CD14-positive monocyte (primary cell): ENCODE results near the gene SCN5A. TPM values are rescaled to one million over a fixed set of nuclear protein-coding genes. Genes with fewer than 3 reads are reported as not detected.

Experiments
- DNase-seq, 3 donors: peaks; one replicate each; pipeline ENCODE4 v3.0.0-alpha.2; 2011 to 2022
- H2AFZ ChIP-seq: 2 replicates; pipeline ENCODE4 v1.6.0; 2012; ENCODE audit warnings: mild to moderate bottlenecking, low read depth, low read length, inconsistent platforms; ENCODE audit not compliant: insufficient read depth, poor library complexity, severe bottlenecking
- H3K27ac ChIP-seq, 2 donors: 1 replicate in 1 of 2; 2 replicates in 1 of 2; pipeline ENCODE4 v1.5.1; 2012 to 2013; ENCODE audit warnings: low read length in 2 of 2, control low read depth in 1 of 2, inconsistent platforms in 1 of 2, low read depth in 1 of 2, mild to moderate bottlenecking in 1 of 2
- H3K27me3 ChIP-seq, 2 donors: one replicate each; pipeline versions ENCODE4 v1.6.0 to v1.6.1; 2011 to 2013; ENCODE audit warnings: low read length in 2 of 2; ENCODE audit not compliant: control insufficient read depth in 2 of 2, insufficient read depth in 2 of 2
- H3K36me3 ChIP-seq, 2 donors: replicated peaks in 1 of 2; 1 replicate in 1 of 2; 2 replicates in 1 of 2; pipeline versions ENCODE4 v1.5.1 to v1.6.1; 2012 to 2013; ENCODE audit warnings: low read length in 2 of 2, control low read depth in 1 of 2, inconsistent platforms in 1 of 2, mild to moderate bottlenecking in 1 of 2; ENCODE audit not compliant: insufficient read depth in 2 of 2, control insufficient read depth in 1 of 2
- H3K4me1 ChIP-seq, 2 donors: 1 replicate in 1 of 2; 2 replicates in 1 of 2; pipeline versions ENCODE4 v1.5.1 to v1.6.1; 2012 to 2013; ENCODE audit warnings: low read length in 2 of 2, control low read depth in 1 of 2, inconsistent platforms in 1 of 2, mild to moderate bottlenecking in 1 of 2, moderate library complexity in 1 of 2; ENCODE audit not compliant: insufficient read depth in 2 of 2, control insufficient read depth in 1 of 2
- H3K4me2 ChIP-seq: replicated peaks from 2 replicates; pipeline ENCODE3; 2012; ENCODE audit warnings: low read length, moderate library complexity, mild to moderate bottlenecking; ENCODE audit not compliant: poor library complexity, severe bottlenecking; ENCODE audit errors: extremely low read depth
- H3K4me3 ChIP-seq, 3 experiments: fragments of 200-600 bp in 1 of 3; sonication (generic) in 1 of 3; replicated peaks in 1 of 3; 1 replicate in 2 of 3; 2 replicates in 1 of 3; pipeline ENCODE4 v1.5.1; 2011 to 2013; ENCODE audit warnings: low read length in 3 of 3, mild to moderate bottlenecking in 3 of 3, control low read depth in 2 of 3, low read depth in 2 of 3, inconsistent platforms in 1 of 3, moderate library complexity in 1 of 3
- H3K79me2 ChIP-seq: 2 replicates; pipeline ENCODE4 v1.6.0; 2012; ENCODE audit warnings: mild to moderate bottlenecking, control low read depth, inconsistent platforms, low read length, moderate library complexity; ENCODE audit not compliant: insufficient read depth
- H3K9ac ChIP-seq: 2 replicates; pipeline ENCODE4 v1.6.0; 2017; ENCODE audit warnings: low read length, mild to moderate bottlenecking; ENCODE audit not compliant: insufficient read depth, poor library complexity, severe bottlenecking
- H3K9me3 ChIP-seq, 2 donors: replicated peaks in 1 of 2; 1 replicate in 1 of 2; 2 replicates in 1 of 2; pipeline versions ENCODE4 v1.5.1 to v1.6.1; 2012 to 2013; ENCODE audit warnings: low read length in 2 of 2, control low read depth in 1 of 2; ENCODE audit not compliant: control insufficient read depth in 1 of 2, insufficient read depth in 1 of 2
- H4K20me1 ChIP-seq: 2 replicates; pipeline ENCODE4 v1.6.0; 2012; ENCODE audit warnings: mild to moderate bottlenecking, low read length, control low read depth, moderate library complexity; ENCODE audit not compliant: insufficient read depth
- H3K27ac Mint-ChIP-seq, 7 donors: one replicate each; pipeline ENCODE4 v1.8.0; 2020; ENCODE audit warnings: mild to moderate bottlenecking in 7 of 7, mixed read lengths in 7 of 7, moderate library complexity in 6 of 7, inconsistent platforms in 2 of 7
- H3K27me3 Mint-ChIP-seq, 3 donors: one replicate each; pipeline ENCODE4 v1.8.0; 2021 to 2022; ENCODE audit warnings: low read depth in 3 of 3, mild to moderate bottlenecking in 3 of 3, mixed read lengths in 3 of 3, moderate library complexity in 3 of 3, inconsistent platforms in 1 of 3
- H3K36me3 Mint-ChIP-seq, 2 donors: one replicate each; pipeline ENCODE4 v1.8.0; 2020; ENCODE audit warnings: mixed read lengths in 2 of 2, inconsistent platforms in 1 of 2, mild to moderate bottlenecking in 1 of 2
- H3K4me1 Mint-ChIP-seq: one replicate; pipeline ENCODE4 v1.8.0; 2020; ENCODE audit warnings: mild to moderate bottlenecking, mixed read lengths
- H3K4me3 Mint-ChIP-seq, 2 donors: one replicate each; pipeline ENCODE4 v1.8.0; 2020; ENCODE audit warnings: mild to moderate bottlenecking in 2 of 2, mixed read lengths in 2 of 2, moderate library complexity in 1 of 2
- H3K9me3 Mint-ChIP-seq, 7 donors: one replicate each; pipeline ENCODE4 v1.8.0; 2020 to 2022; ENCODE audit warnings: mixed read lengths in 7 of 7, mild to moderate bottlenecking in 6 of 7, moderate library complexity in 6 of 7, inconsistent platforms in 2 of 7
- WGBS: methylation state at CpG from one replicate; pipeline ENCODE4 v1.1.5; 2013; ENCODE audit warnings: missing lambda C conversion rate; ENCODE audit not compliant: insufficient coverage; 5-methylcytosine and 5-hydroxymethylcytosine counted together
- intact Hi-C, 2 donors: fragments of 100-400 bp; cut with micrococcal nuclease; formaldehyde crosslinking; loops; one replicate each; pipeline versions ENCODE4 v1.15.0 to v1.15.1; 2023
- polyA plus RNA-seq, 3 donors: library from polyadenylated mRNA; depleted of rRNA in 1 of 3; unstranded in 2 of 3; stranded (reverse) in 1 of 3; fragments of 300-500 nt in 2 of 3; fragments of >200 nt in 1 of 3; fragmentation: Illumina TruSeq in 2 of 3; gene quantifications; 1 replicate in 2 of 3; 2 replicates in 1 of 3; pipeline ENCODE4 v1.2.3, GENCODE V29; 2012 to 2021
- TF ChIP-seq, protein P1 (sequence below): fragments of 200-600 bp; IDR thresholded peaks from one replicate; pipeline ENCODE4 v1.8.0; 2022; ENCODE audit warnings: antibody characterized with exemption, mild to moderate bottlenecking

SCN5A gene
- polyA plus RNA-seq, 3 donors, result not detected

GRCh38 chr3:38617137-38617536 is 32.4 kb downstream of the SCN5A start:
- Histone ChIP-seq H3K27ac (no peak overlapping the region), H3K4me3 (no peak overlapping the region), H3K36me3 (no peaks in the 10 kb centered on the region), H3K27me3 (no peaks in the 10 kb centered on the region), H4K20me1 (no peaks in the 10 kb centered on the region), H3K4me2 (no peak overlapping the region), H3K9ac (no peak overlapping the region), H3K79me2 (no peaks in the 10 kb centered on the region), H2AFZ (no peak overlapping the region), H3K9me3 (no peaks in the 10 kb centered on the region), H3K4me1 (no peaks in the 10 kb centered on the region)
- DNase-seq, result no peak
- intact Hi-C loops, result no loop called here
- TF ChIP-seq, protein P1, sequence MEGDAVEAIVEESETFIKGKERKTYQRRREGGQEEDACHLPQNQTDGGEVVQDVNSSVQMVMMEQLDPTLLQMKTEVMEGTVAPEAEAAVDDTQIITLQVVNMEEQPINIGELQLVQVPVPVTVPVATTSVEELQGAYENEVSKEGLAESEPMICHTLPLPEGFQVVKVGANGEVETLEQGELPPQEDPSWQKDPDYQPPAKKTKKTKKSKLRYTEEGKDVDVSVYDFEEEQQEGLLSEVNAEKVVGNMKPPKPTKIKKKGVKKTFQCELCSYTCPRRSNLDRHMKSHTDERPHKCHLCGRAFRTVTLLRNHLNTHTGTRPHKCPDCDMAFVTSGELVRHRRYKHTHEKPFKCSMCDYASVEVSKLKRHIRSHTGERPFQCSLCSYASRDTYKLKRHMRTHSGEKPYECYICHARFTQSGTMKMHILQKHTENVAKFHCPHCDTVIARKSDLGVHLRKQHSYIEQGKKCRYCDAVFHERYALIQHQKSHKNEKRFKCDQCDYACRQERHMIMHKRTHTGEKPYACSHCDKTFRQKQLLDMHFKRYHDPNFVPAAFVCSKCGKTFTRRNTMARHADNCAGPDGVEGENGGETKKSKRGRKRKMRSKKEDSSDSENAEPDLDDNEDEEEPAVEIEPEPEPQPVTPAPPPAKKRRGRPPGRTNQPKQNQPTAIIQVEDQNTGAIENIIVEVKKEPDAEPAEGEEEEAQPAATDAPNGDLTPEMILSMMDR, result no peak
- Mint-ChIP-seq H3K4me3 (no peak overlapping the region), H3K4me1 (no peaks in the 10 kb centered on the region), H3K27ac (no peak overlapping the region), H3K9me3 (no peaks in the 10 kb centered on the region), H3K36me3 (no peaks in the 10 kb centered on the region), H3K27me3 (peaks cover 2 to 3% (median 2%) of the 10 kb centered on the region in 3 donors)
- 93% methylated on average over 3 of the region's 5 CpGs for WGBS

DNA sequence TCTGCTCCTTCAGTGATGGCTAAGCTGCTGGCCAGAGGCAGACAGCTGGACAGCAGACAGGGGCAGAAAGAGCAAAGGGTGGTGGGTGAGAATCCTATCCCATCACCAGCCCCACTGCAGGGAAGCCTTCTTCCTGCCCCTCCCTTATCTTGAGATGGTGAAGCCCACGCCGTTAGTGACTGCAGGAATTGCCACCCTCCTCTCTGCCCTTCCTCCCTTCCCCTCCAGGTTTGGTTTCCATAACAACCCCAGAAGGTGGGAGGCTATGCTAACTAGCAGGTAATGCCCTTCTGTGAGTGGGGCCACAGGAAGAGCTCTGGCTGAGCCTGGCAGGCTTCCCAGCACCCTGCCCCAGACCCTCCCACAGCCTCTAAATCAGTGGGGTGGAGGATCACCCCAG is 32.8 kb downstream of the SCN5A start:
- Mint-ChIP-seq H3K27ac (no peak overlapping the region), H3K27me3 (peaks cover 2 to 3% (median 2%) of the 10 kb centered on the region in 3 donors), H3K4me3 (no peak overlapping the region), H3K36me3 (no peaks in the 10 kb centered on the region), H3K4me1 (no peaks in the 10 kb centered on the region), H3K9me3 (no peaks in the 10 kb centered on the region)
- WGBS, result 10% methylated on average over 2 of the region's 2 CpGs
- TF ChIP-seq, protein P1, result no peak
- no peaks in the 10 kb centered on the region for H3K79me2 ChIP-seq
- no peak overlapping the region for H3K4me2 ChIP-seq
- no peak overlapping the region for H3K4me3 ChIP-seq
- intact Hi-C loops, result no loop called here
- no peaks in the 10 kb centered on the region for H3K27me3 ChIP-seq
- H3K27ac ChIP-seq, result no peak overlapping the region
- no peaks in the 10 kb centered on the region for H3K9me3 ChIP-seq
- H3K4me1 ChIP-seq, result no peaks in the 10 kb centered on the region
- DNase-seq, result no peak
- H3K36me3 ChIP-seq, result no peaks in the 10 kb centered on the region
- no peak overlapping the region for H2AFZ ChIP-seq
- no peaks in the 10 kb centered on the region for H4K20me1 ChIP-seq
- H3K9ac ChIP-seq, result no peak overlapping the region
